ENCODE measurements around the gene CTAG1B.
"Not testable (repeated sequence)": the region's sequence is repeated elsewhere in the genome, so short reads cannot be mapped to it uniquely, and the experiment has no call there.

CTAG1B gene

DNA sequence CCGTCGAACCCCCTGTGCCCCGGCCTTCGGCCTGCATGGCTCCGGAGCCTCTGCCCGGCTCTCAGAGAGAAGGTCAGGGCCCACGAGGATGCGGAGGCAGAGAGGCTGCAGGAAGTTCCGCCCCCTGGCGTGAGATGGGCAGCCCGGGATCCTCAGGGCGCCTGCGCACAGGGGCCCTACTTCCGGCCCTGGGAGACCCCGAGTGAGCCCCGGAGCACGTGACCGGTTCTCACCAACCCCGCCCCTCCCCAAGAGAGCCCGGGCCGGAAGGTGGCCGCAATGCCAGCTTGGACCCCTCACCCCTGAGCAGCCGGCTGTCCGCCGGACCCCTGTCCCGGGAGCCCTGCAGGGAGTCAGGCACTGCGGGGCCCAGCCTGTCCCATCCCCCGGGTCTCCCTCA lies at the start of gene CTAG1B:
Gene CTAG1B (minus strand): TSS at position 101 of the 400 bp plus-strand sequence. CDS start 64 bp downstream, at position 37.
- not testable (repeated sequence) for H3K36me3 ChIP-seq (ENCODE audit: insufficient read depth); H3K4me3 ChIP-seq (IDR thresholded peaks at IDR 0.05; ENCODE audit: insufficient read depth, low read depth, low read length); H3K79me2 ChIP-seq (ENCODE audit: insufficient read depth, low read depth); H3K4me2 ChIP-seq; H3K4me1 ChIP-seq (ENCODE audit: low read depth, poor library complexity, severe bottlenecking); H3K27me3 ChIP-seq (ENCODE audit: insufficient read depth, low read depth); H4K20me1 ChIP-seq (ENCODE audit: insufficient read depth); H3K27ac ChIP-seq; H3K9ac ChIP-seq; H2AFZ ChIP-seq (ENCODE audit: low read depth)

DNA sequence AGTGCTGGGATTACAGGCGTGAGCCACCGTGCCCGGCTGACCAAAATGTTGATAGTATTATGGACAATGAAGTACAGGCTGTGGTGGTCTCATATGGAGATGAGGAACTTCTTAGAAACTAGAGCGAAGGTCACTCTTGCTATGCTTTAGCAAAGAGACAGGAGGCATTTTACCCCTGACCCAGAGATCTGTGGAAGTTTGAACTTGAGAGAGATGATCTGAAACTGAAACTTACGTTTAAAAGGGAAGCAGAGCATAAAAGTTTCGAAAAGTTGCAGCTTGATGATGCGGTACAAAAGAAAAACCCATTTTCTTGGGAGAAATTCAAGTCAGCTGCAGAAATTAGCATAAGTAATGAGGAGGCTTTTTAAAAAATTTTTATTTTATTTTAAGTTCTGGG lies 42.8 kb upstream of the CTAG1B start:
- H3K27ac ChIP-seq: no peak overlapping the region
- no peak overlapping the region for H3K4me3 ChIP-seq (IDR thresholded peaks at IDR 0.05; ENCODE audit: insufficient read depth, low read depth, low read length)
- H3K4me1 ChIP-seq (ENCODE audit: low read depth, poor library complexity, severe bottlenecking): peaks cover 5% of the 10 kb centered on the region
- no peaks in the 10 kb centered on the region for H3K27me3 ChIP-seq (ENCODE audit: insufficient read depth, low read depth)
- no peaks in the 10 kb centered on the region for H3K36me3 ChIP-seq (ENCODE audit: insufficient read depth)
- 0 out of 2 replicates have a peak overlapping the region, but pooled peaks have one; percentile 9 for H3K4me2 ChIP-seq
- no peak overlapping the region for H3K9ac ChIP-seq
- TF ChIP-seq, protein P1, sequence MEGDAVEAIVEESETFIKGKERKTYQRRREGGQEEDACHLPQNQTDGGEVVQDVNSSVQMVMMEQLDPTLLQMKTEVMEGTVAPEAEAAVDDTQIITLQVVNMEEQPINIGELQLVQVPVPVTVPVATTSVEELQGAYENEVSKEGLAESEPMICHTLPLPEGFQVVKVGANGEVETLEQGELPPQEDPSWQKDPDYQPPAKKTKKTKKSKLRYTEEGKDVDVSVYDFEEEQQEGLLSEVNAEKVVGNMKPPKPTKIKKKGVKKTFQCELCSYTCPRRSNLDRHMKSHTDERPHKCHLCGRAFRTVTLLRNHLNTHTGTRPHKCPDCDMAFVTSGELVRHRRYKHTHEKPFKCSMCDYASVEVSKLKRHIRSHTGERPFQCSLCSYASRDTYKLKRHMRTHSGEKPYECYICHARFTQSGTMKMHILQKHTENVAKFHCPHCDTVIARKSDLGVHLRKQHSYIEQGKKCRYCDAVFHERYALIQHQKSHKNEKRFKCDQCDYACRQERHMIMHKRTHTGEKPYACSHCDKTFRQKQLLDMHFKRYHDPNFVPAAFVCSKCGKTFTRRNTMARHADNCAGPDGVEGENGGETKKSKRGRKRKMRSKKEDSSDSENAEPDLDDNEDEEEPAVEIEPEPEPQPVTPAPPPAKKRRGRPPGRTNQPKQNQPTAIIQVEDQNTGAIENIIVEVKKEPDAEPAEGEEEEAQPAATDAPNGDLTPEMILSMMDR (conservative IDR thresholded peaks at IDR 0.05; ENCODE audit: low read depth, low read length): no peak
- no peaks in the 10 kb centered on the region for H3K79me2 ChIP-seq (ENCODE audit: insufficient read depth, low read depth)
- no peaks in the 10 kb centered on the region for H4K20me1 ChIP-seq (ENCODE audit: insufficient read depth)
- no peak overlapping the region for H2AFZ ChIP-seq (ENCODE audit: low read depth)

DNA sequence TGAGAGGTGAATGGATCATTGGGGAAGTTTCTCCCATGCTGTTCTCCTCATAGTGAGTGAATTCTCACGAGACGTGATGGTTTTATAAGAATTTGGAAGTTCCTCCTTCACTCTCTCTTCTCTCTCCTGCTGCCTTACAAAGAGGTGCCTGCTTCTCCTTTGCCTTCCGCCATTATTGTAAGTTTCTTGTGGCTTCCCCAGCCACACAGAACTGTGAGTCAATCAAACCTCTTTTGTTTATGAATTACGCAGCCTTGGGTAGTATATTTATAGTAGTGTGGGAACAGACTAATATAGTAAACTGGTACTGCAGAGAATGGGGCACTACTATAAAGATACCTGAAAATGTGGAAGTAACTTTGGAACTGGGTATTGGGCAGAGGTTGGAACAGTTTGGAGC lies 42.1 kb upstream of the CTAG1B start:
- H3K27me3 ChIP-seq (ENCODE audit: insufficient read depth, low read depth): no peaks in the 10 kb centered on the region

DNA sequence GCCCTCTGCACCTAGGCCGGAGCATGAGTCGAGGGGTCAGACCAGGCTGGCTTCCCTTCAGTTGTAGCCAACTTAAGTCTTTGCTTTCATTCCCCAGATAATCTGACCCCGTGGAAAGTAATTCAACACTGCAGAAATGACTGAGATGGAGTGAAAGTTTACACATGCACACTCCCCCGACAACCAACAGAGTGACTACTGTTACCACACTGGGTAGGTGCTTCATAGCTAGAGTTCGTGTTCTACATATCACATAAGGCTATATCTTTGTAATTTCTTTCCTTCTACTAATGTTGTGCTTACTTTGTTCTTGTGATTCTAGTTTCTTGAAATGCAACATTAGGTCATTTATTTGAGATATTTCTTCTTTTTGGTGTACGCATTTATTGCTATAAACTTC lies 41.5 kb upstream of the CTAG1B start:
- Histone ChIP-seq H3K4me3 (IDR thresholded peaks at IDR 0.05; ENCODE audit: insufficient read depth, low read depth, low read length) (no peak overlapping the region), H2AFZ (ENCODE audit: low read depth) (no peak overlapping the region), H3K36me3 (ENCODE audit: insufficient read depth) (no peaks in the 10 kb centered on the region), H3K4me2 (no peak overlapping the region), H4K20me1 (ENCODE audit: insufficient read depth) (no peaks in the 10 kb centered on the region), H3K4me1 (ENCODE audit: low read depth, poor library complexity, severe bottlenecking) (peaks cover 5% of the 10 kb centered on the region), H3K27ac (no peak overlapping the region), H3K27me3 (ENCODE audit: insufficient read depth, low read depth) (no peaks in the 10 kb centered on the region), H3K9ac (no peak overlapping the region), H3K79me2 (ENCODE audit: insufficient read depth, low read depth) (no peaks in the 10 kb centered on the region)
- TF ChIP-seq, protein P1 (conservative IDR thresholded peaks at IDR 0.05; ENCODE audit: low read depth, low read length): no peak

More for the DNA sequence above, 42.1 kb upstream of the CTAG1B start:
- Histone ChIP-seq H3K79me2 (ENCODE audit: insufficient read depth, low read depth) (no peaks in the 10 kb centered on the region), H2AFZ (ENCODE audit: low read depth) (no peak overlapping the region), H3K4me2 (no peak overlapping the region), H3K4me1 (ENCODE audit: low read depth, poor library complexity, severe bottlenecking) (peaks cover 5% of the 10 kb centered on the region), H3K27ac (no peak overlapping the region), H3K4me3 (IDR thresholded peaks at IDR 0.05; ENCODE audit: insufficient read depth, low read depth, low read length) (no peak overlapping the region), H3K36me3 (ENCODE audit: insufficient read depth) (no peaks in the 10 kb centered on the region), H3K9ac (no peak overlapping the region), H4K20me1 (ENCODE audit: insufficient read depth) (no peaks in the 10 kb centered on the region)
- TF ChIP-seq, protein P1 (conservative IDR thresholded peaks at IDR 0.05; ENCODE audit: low read depth, low read length): no peak

DNA sequence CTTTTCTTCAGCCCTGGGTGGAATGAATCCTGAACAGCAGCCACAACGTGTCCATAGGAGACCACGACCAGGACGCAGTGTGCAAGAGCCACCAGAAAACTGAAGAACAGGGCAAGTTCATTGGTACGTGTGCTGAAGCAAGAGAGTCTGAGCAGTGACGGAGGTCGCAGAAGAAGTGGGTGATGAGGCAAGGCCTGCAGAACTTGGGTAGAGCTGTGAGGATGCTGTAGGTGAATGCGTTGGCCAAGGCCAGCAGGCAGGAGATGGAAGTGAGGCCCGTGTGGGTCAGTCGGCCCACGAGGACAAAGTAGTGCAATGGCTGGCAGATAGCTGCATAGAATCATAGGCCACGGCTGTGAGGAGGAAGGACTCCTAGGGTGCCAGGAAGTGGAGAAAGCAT lies 39.9 kb upstream of the CTAG1B start:
- Histone ChIP-seq H4K20me1 (ENCODE audit: insufficient read depth) (no peaks in the 10 kb centered on the region), H3K4me3 (IDR thresholded peaks at IDR 0.05; ENCODE audit: insufficient read depth, low read depth, low read length) (no peak overlapping the region), H2AFZ (ENCODE audit: low read depth) (no peak overlapping the region), H3K79me2 (ENCODE audit: insufficient read depth, low read depth) (no peaks in the 10 kb centered on the region), H3K36me3 (ENCODE audit: insufficient read depth) (no peaks in the 10 kb centered on the region), H3K4me2 (no peak overlapping the region), H3K4me1 (ENCODE audit: low read depth, poor library complexity, severe bottlenecking) (peaks cover 5% of the 10 kb centered on the region), H3K27ac (no peak overlapping the region), H3K9ac (no peak overlapping the region), H3K27me3 (ENCODE audit: insufficient read depth, low read depth) (no peaks in the 10 kb centered on the region)
- TF ChIP-seq, protein P1 (conservative IDR thresholded peaks at IDR 0.05; ENCODE audit: low read depth, low read length): no peak

Measured in KMS-11 (cell line).